Stimulated activated CD4-positive, alpha-beta T cell treated with anti-CD3 and anti-CD28 coated beads, TNF-alpha, amount 100 ng/mL, for 4 hours (primary cell): ENCODE measurements around the gene CTSA.
"Not testable (repeated sequence)": the region's sequence is repeated elsewhere in the genome, so short reads cannot be mapped to it uniquely, and the experiment has no call there.

Experiments
- DNase-seq, 3 experiments: peaks; one replicate each; pipeline ENCODE4 v3.0.0-alpha.2; 2020; ENCODE audit warnings: low read depth in 3 of 3

Gene CTSA

DNA sequence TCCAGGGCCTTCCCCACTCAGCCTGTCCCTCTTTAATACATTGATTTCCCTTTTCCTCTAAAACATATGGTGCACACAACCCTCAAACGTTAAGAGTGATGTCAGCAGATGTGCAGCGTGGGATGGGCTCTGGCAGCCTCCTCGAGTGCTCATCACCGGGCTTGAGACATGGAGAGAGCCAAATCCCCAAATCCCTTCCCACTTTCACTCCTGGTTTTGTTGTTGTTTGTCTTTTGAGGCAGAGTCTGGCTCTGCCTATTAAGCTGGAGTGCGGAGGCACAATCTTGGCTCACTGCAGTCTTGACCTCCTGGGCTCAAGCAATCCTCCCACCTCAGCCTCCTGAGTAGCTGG is 26.6 kb downstream of the CTSA start:
- no peak for DNase-seq

DNA sequence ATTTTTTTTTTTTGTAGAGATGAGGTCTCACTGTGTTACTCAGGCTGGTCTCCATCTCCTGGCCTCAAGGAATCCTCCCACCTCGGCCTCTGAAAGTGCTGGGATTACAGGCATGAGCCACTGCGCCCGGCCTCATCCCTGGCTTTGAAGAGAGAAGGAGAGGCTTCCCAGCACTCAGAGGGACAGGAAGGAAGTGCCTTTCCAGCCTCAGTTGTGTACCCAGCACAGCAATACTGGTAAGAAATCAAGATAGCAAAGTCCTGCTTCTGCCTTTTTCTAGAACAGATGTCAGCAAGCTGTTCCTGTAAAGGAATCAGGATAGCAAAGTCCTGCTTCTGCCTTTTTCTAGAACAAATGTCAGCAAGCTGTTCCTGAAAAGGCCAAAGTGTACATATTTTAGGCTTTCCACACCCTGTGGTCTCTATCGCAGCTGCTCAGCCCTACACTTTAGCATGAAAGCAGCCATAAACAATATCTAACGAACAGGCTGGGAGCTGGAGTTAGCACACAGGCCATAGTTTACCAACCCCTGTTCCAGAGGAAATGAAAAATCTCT is 27.1 kb downstream of the CTSA start:
- DNase-seq = no peak

DNA sequence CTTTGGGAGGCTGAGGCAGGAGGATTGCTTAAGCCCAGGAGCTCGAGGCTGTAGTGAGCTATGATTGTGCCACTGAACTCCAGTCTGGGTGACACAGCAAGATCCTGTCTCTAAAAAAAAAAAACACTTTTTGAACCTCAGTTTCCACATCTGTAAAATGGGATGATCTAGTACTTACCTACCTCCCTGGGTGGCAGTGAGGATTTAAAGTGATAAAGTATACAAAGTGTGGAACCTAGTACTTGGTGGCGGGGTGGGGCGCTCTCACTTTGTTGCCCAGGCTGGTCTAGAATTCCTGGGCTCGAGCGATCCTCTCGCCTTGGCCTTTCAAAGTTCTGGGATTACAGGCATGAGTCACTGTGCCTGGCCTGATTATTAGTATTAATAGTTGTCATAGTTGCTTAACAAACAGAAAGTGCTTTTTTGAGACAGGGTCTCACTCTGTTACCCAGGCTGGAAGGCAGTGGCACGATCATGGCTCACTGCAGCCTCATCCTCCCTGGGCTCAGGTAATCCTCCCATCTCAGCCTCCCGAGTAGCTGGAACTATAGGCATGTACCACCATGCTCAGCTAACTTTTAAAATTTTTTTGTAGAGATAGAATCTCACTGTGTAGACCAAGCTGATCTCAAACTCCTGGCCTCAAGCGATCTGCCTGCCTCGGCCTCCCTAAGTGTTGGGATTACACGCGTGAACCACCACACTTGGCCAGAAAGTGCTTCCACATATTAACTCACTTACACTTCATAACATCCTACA is 27.8 kb downstream of the CTSA start:
- DNase-seq = no peak

DNA sequence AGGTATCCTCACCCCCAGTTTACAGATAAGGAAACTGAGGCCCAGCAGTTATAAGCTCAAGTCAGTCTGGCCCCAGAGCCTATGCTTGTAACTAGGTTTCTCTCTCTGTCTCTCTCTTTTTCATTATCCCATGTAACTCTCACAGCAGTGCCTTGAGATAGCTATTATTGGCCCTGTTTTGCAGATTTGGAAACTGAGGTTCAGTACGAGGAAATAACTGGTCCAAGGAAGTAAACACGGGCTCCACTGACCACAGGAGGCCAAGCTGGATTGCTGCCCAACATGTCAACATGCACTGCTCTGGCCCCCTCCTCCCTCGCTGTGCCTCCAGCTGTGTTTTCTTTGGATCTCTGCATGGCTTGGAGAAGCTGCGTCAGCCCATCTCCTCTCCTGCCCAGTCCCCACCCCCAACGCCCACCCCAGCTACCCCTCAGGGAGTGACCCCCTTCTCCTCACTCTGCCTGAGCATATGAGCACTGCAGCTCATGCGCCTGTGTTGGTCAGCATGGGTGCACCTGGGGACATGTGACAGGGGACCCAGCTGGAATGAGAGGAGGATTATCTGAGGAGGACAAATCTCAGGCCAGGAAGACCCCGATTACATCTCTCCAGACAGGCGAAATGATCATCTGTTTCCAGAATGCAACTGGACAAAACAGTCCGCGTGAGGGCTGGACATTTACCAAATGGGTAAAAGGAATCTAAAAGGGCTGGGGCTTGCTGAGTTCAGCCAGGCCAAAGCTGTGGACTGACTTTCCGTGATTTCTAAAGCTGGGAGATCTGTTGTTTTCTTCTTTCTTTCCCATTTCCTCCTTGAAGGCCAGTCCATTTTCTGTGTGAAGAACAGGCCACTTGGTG is 28.6 kb downstream of the CTSA start:
- no peak for DNase-seq

DNA sequence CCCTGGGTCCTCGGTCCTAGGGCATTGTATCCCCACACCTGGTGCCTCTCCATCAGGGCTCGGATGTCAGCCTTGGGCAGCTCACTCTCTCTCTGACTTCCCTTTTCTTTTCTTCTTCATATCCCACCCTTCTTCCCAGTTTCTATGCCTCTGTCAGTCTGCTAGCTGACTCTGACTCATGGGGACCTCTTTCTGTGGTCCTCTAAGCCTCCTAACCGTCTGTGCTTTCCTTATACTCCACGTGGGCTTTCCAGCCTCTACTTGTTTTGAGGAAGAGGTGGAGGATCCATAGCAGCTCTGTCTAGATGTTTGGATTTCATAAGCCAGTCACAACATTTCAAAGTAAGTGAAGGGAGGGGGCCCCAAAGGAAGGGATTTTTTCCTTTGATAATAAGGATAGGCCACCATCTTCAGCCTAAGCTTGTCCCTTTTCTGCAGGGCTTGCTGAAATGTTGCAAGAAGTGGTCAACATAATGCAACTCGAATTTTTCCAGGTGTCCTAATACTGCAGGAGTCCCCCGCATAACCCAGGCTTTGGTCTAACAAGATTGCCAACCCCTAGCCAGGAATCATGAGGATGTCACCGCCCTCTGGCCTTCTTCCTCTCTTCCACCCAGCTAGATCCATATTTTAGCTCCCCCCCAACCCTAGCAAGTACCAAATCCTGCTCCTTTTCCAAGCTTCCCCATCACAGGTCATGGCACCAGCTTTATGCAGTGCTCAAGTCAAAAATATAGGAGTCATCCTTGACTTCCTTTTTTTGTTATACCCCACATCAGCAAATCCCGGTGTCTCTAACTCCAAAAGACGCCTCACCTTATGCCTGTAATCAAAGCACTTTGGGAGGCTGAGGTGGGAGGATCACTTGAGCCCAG is 29.6 kb downstream of the CTSA start:
- no peak for DNase-seq

DNA sequence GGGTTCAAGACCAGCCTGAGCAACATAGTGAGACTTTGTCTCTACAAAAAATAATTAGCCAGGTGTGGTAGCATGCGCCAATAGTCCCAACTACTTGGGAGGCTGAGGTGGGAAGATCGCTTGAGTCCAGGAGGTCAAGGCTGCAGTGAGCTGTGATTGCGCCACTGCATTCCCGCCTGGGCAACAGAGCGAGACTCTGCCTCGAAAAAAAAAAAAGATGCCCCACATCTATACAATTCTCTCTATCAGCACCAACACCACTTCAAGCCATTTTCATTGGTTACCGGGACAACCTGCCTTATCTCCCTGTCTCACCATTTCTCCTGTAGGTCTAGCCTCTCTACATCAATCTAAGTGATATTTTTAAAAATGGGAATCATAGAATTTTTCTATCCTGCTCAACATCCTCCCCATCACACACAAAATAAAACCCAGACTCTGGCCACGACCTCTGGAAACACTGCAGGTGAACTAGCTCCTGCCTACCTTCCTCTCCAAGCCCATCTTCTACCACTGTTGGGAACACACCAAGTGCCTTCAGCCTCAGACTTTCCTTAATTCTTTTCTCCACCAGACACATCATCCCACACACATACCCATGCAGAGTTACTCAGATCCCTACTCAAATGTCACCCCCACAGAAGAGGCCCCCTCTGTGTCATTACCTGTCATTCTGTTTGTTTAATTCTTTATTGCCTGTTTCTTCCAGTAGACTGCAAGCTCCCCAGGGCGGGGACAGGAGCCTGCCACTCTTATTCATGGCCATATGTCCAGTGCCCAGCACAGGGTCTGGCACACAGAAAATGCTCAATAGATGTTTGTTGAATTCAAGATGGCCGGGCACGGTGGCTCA is 30.4 kb downstream of the CTSA start:
- no peak for DNase-seq

DNA sequence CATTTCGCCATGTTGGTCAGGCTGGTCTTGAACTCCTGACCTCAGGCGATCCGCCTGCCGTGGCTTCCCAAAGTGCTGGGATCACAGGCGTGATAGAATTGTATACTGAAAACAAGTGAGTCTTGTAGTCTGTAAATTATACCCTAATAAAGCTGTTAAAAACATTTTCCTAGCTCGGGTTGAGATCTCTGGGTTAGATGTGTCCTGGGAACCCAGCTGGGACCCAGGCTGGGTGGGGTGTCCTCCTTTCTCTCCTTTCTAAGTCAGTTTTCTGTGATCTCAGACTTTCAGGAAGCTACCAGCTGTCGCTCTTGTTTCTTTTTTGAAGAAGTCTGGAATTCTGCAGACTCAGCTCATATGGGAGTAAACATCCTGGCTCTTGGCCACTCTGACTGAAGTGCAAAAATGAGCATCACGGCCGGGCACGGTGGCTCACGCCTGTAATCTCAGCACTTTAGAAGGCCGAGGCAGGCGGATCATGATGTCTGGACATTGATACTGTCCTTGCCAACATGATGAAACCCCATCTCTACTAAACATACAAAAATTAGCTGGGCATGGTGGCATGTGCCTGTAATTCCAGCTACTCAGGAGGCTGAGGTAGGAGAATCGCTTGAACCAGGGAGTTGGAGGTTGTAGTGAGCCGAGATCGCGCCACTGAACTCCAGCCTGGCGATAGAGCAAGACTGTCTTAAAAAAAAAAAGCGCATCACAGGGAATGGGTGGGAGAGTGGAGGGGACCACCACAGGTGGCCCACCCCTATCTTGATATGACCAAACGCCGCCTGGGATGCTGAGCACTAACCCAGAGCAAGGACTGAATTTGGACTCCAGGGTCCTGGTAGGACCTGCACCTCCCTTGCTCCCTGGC is 33.5 kb downstream of the CTSA start:
- no peak for DNase-seq

DNA sequence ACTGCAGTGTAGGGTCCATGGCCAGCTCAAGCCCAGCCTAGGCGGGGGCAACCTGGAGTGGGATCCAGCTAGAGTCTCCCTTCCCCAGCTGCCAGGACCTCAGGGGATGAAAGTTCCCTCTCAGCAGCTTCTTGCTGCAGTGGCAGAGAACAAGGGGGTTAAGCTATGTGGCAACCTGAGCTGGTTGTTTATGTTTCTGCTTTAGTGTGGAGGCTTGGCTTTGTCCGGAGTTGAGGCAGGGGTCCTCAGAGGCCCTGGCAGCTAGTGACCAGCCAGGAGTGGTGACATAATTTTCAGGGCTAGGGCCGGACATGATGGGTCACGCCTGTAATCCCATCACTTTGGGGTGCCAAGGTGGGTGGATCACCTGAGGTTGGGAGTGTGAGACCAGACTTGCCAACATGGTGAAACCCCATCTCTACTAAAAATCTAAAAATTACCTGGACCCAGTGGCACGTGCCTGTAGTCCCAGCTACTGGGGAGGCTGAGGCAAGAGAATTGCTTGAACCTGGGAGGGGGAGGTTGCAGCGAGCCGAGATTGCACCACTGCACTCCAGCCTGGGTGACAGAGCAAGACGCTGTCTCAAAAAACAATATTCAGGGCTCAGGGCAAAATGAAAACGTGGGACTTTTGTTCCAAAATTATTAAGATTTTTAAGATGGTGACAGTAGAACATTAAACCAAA is 34.8 kb downstream of the CTSA start:
- DNase-seq = no peak

DNA sequence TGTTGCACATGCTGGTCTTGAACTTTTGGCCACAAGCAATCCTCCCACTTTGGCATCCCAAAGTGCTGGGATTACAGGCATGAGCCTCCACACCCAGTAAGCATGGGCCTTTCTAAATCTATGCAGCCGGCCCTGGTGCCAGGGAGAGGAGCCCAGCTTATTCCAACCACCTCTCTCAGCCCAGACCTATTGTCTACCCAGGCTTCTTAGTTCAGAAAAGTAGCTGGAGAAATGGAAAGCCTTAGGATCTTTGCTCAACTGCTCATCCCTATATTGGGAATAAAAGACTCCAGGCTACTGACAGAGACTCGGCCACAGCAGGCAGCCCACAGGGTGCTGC is 35.6 kb downstream of the CTSA start:
- DNase-seq = no peak

DNA sequence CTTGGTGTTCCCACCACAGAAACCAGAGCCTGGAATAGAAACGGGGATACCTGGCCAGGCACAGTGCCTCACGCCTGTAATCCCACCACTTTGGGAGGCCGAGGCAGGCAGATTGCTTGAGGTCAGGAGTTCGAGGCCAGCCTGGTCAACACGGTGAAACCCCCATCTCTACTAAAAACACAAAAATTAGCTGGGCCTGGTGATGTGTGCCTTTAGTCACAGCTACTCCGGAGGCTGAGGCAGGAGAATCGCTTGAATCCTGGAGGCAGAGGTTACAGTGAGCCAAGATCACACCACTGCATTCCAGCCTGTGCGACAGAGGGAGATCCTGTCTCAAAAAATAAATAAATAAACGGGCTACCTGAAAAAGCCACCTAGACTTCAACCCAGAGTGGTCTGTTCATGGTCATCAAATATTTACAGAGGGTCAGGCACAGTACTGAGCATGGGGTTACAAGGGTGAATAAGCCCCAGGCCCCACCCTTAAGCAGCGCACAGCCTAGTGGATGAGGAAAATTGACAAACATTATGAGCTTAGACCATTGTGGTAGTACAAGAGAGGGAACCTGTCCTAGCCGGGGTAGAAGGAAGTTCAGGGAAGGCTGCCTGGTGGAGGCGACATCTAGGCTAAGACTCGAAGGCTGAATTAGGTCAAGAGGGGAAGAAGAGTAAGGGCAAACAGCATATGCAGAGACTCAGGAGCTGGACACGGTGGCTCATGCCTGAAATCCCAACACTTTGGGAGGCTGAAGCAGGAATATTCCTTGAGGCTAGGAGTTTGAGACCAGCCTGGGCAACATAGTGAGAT is 36.1 kb downstream of the CTSA start:
- DNase-seq = no peak

DNA sequence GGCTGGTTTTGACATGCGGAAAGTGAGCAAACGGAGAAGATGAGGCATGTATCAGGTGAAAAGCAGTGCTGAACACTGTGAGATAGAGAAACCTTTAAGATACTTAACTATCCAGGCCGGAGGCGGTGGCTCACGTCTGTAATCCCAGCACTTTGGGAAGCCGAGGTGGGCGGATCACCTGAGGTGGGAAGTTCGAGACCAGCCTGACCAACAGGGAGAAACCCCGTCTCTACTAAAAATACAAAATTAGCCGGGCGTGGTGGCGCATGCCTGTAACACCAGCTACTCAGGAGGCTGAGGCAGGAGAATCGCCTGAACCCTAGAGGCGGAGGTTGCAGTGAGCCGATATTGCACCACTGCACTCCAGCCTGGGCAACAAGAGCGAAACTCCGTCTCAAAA is 40.5 kb downstream of the CTSA start:
- not testable (repeated sequence) for DNase-seq

DNA sequence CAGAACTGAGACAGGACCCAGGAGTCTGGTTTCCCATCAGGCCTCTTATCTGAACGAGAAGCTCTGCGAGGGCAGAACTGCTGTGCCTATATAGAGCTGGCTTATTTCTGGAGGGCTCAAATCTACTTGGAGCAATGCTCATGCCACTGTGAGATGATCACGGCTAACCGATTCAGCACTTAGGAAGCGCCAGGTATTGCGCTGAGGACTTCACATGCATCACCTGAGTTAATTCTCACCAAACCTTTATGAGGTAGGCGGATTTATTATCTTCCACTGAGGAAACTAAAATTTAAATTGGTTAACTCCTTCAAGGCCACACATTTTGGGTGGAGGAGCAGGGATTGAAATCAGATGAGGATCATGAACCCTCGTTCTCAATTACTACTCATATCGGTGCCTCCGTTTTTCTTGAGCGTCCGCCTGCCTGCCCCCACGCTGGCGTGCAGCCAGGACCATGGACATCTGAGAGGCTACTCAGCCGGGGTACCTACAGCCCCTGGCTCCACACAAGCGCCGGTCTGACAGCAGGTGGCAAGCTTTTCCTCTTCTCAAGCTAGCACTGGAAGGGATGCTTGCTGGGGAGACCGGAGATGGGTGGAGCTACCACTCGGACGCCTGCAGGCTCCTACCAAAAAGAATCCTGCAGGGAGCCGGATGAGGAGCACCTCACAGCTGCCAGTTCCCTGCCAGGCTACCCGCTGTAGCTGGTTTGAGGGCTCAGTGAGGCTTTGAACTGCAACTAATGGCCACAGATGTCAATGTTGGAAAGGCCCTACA is 42.3 kb downstream of the CTSA start:
- no peak for DNase-seq

DNA sequence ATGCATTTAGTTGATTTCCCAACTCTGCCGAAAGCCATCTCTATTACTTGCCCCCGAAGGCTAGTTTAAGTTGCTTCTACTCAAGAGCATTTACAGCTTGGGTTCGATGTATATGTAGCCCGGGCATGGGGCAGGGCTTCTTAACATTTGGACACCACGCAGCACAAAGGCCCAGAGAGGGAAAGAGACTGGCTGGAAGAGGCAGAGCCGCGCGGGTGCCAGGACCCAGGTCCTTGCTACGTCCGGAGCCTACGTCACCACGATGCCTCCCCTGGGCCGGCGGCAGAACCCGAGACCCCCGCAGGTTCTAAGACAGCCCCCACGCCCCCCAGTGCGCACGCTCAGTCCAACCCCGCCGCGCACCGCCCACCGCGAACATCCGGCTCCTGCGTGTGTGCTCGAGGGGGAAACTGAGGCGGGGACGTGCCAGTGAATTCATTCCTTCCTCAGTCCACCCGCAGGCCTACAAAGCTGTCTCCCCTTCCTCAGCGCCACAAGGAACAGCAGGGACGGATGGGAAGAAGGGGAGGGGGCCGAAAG is 43.0 kb downstream of the CTSA start:
- no peak for DNase-seq

DNA sequence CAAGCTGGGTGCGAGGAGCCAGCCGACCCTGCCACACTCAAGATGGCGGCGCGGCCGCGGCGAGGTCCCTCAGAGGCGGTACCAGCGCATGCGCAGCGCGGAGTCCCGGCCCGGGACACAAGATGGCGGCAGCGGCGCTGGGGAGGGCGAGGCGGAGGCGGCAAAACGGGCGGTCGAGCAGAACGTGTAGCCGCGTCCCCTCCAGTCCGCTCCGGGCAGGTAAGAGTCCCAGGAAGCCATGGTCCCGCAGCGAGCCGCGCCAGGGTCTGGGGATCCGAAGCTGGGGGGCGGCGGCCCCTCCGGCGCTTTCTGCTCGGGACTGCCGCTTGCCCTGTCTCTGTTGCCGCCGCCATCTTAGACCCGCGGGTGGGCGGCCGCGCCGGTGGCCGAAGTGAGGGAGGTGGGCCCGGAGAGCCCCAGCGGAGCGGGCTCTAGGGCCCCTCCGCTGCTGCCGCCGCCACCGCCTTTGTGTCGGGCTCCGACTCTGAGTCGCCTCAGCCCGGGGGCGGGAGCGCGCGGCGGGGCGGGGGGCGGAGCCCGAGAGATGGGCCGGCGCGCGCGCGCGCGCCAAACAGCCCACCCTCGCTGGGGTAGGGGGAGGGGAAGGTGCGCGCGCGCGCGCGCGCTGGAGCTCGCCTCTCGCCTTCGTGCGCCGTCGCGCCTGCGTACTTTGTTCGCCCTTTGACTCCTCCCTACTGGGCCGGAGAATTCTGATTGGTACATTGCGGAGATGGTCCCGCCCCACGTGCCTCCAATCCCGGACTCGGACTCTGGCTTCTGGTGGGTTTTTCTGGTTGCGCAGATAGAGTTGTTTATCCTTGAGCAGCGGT is 43.7 kb downstream of the CTSA start, which contains the start of gene PCIF1:
PCIF1 (plus strand) TSS at position 98 of the 830 bp plus-strand sequence. CDS start 4,317 bp downstream, outside the sequence.
- DNase-seq = peak; percentile 96 to 98 (median 97)

DNA sequence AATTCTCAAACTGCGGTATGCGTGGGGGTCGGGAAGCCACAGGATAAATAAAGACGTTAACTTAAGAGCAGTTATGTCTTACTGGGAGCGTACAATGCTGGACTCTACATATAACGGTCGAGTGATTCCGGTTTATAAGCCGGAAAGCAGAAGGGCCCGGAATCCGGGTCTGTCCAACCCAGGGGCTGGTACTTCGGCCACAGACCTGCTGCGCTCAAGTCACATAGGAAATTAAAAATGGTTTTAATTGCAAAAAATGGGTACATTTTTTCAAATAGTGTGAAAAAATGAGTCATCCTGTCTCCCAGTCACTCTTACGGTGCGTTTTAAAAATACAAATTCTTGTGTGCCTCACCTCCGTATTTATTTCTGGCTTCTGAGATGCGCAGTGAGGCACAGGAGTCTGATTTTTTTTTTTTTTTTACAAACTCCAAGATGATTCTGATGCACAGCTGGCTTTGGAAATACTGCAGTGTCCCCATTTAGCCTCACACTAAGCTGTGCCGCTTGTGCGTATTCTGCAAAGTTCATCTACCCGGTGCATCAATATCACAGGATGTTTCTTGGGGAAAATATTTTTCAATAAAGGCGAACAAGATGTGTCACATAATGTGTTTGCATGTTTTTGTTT is 44.4 kb downstream of the CTSA start:
- no peak for DNase-seq

DNA sequence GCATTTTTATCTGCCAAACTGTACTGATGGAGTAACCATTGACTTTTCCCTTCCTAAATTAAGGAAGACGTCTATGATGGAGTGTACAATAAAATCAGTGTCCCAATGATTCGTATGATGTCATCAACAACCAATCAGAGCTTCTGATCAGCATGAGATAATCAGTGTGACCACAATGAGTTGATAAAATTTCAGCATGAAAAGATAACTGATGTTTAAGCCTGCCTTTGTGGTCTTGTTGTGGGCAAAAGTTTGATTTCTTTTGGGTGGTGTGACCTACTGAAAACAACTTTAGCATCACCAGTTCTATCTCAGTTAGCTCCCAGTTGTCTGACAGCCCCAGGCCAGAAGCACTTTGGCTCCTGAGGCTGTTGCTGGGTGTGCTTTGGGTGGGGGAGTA is 46.6 kb downstream of the CTSA start:
- no peak for DNase-seq
